GM12892 (cell line): Measurements from ENCODE around the gene JAK2.
"Not testable (repeated sequence)": the region's sequence is repeated elsewhere in the genome, so short reads cannot be mapped to it uniquely, and the experiment has no call there.

Source experiments
- DNase-seq: peaks from one replicate; pipeline ENCODE4 v3.0.0; 2011; ENCODE audit not compliant: insufficient read length
- FAIRE-seq: peaks from 2 replicates; lab custom pipeline; 2011; peaks lifted over from hg19 to GRCh38; lab: Jason Lieb, UNC
- POLR2A ChIP-seq: IDR thresholded peaks from 2 replicates; pipeline ENCODE4 v1.6.1; 2011; ENCODE audit warnings: low read depth, low read length, control low read depth
- POLR2AphosphoS5 ChIP-seq: IDR thresholded peaks from 2 replicates; pipeline ENCODE4 v1.6.1; 2011; ENCODE audit warnings: low read depth, low read length, control low read depth
- TAF1 ChIP-seq: IDR thresholded peaks from 2 replicates; pipeline ENCODE4 v1.6.1; 2011; ENCODE audit warnings: low read depth, mild to moderate bottlenecking, control low read depth, low read length, borderline replicate concordance

Gene JAK2

DNA sequence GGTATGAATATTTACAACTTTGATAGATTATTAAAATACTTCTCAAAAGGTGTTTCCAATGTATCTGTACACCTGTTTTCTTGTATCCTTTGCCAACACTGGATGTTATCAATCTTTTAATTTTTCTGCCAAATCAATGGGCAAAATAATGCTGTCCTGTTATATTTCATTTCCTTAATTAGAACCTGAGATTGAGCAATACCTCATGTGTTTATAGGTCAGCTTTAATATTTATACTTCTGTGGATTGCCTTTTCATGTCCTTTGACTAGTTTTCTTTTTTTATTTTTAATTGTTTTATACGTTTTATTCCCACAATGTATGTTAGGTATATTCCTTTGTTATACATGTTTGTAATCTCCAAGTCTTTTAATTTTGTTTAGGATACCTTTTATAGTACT, 77.6 kb downstream of the JAK2 start:
- no peak for TF ChIP-seq POLR2AphosphoS5
- TF ChIP-seq POLR2A: no peak
- no peak for TF ChIP-seq TAF1
- FAIRE-seq (no peak), DNase-seq (no peak)

DNA sequence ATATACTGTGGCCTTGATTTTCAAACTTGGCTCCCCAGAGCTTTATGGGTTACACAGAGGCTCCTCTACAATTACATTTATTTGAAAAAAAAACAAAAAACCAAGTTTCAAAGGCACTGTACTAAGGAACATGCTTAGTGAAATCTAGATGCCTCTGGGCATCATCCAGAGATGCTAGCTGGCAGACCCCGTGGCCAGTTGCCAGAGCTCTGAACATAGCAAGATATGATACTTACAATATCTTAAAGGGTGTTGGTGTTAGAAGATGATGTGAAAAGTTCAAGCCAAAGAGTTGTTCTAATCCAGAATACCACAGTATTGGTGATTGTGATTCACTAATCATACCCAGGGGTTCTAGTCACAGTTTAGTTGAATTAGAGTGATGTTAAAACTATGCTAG, 87.8 kb downstream of the JAK2 start:
- TF ChIP-seq TAF1: no peak
- TF ChIP-seq POLR2A: no peak
- DNase-seq (no peak), FAIRE-seq (no peak)

DNA sequence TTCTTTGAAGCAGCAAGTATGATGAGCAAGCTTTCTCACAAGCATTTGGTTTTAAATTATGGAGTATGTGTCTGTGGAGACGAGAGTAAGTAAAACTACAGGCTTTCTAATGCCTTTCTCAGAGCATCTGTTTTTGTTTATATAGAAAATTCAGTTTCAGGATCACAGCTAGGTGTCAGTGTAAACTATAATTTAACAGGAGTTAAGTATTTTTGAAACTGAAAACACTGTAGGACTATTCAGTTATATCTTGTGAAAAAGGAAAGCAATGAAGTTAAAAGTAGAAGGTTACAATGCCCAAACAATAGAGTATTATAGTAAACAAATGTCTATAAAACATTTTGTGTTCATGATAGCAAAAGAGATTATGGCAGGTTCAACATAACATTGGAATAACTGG, 88.6 kb downstream of the JAK2 start:
- no peak for DNase-seq
- no peak for FAIRE-seq
- TF ChIP-seq TAF1 (no peak), POLR2A (no peak), POLR2AphosphoS5 (no peak)

DNA sequence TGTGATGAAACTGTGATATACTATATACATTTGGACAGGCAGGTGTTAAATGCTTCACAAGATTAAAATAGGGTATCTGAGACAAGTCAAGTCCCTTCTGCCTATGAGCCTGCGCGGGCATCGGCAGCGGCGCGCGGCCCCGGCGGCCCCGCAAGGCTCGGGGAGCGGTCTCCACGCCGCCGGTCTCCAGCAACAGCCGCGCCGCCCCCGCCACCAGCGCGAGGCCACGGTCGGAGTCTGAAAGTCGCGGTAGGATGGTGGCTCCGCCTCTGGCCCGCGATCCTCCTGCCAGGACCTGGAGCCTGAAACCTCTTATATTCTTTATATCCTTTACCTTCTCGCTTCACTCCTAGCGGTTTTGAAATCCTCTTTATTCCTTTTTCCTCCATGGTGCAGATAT, 100.9 kb downstream of the JAK2 start:
- DNase-seq (no peak), FAIRE-seq (no peak)
- TF ChIP-seq TAF1 (no peak), POLR2A (no peak), POLR2AphosphoS5 (no peak)

DNA sequence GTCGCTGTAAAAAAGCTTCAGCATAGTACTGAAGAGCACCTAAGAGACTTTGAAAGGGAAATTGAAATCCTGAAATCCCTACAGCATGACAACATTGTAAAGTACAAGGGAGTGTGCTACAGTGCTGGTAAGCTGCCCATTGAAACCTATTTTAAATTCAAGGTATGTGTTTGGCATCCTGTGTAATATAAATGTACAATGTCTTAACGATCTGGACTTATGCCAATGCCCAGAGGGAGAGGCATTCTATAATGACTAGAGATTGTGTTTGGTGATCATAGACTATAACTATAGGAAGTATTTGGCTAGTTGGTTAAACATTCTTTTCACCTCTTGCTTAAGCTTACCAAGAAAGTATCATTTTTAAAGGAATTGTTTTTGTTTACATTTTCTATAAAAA, 104.7 kb downstream of the JAK2 start:
- no peak for DNase-seq
- no peak for FAIRE-seq
- TF ChIP-seq TAF1 (no peak), POLR2A (no peak), POLR2AphosphoS5 (no peak)

DNA sequence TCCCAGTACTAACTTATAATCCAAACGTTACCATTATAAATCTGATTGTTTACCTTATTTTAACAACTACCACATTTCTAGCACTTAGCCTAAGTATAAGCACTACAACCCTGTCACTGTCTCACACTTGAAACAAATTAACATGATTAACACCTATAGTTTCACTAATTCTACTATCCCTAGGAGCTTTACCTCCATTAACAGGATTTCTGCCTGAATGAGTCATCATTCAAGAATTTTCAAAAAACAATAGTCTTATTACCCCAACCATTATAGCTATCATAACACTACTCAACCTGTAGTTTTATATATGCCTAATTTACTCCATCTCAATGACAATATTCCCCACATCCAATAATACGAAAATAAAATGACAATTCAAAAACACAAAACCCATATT, 110.7 kb downstream of the JAK2 start:
- TF ChIP-seq POLR2A (no peak), TAF1 (no peak), POLR2AphosphoS5 (no peak)
- FAIRE-seq: no peak
- DNase-seq: no peak

DNA sequence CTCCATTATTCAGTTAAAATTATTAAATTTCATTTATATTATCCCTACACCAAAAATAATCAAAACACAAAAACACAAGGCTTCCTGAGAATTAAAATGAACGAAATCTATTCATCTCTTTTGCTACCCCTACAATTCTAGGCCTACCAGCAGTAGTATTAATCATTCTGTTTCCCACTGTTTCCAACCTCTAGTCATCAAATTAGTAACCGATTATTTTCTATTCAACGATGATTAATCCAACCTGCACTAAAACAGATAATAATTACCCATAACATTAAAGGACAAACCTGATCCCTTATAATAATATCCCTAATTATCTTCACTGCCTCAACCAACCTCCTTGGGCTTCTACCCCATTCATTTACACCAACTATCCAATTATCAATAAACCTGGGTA, 114.4 kb downstream of the JAK2 start:
- FAIRE-seq (no peak), DNase-seq (no peak)
- no peak for TF ChIP-seq TAF1

DNA sequence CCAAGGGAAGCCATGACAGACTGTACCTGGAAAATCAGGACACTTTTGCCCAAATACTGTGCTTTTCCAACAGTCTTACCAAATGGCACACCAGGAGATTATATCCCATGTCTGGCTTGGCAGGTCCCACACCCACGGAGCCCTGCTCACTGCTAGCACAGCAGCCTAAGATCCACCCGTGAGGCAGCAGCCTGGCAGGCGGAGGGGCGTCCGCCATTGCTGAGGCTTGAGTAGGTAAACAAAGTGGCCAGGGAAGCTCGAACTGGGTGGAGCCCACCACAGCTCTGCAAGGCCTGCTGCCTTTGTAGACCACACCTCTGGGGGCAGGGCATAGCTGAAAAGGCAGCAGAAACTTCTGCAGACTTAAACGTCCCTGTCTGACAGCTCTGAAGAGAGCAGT, 116.1 kb downstream of the JAK2 start:
- DNase-seq, FAIRE-seq: not testable (repeated sequence)

DNA sequence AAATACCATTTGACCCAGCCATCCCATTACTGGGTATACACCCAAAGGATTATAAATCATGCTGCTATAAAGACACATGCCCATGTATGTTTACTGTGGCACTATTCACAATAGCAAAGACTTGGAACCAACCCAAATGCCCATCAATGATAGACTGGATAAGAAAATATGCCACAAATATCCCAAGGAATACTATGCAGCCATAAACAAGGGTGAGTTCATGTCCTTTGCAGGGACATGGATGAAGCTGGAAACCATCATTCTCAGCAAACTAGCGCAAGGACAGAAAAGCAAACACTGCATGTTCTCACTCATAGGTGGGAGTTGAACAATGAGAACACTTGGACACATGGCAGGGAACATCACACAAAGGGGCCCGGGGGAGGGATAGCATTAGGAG, 121.4 kb downstream of the JAK2 start:
- DNase-seq, FAIRE-seq: not testable (repeated sequence)

DNA sequence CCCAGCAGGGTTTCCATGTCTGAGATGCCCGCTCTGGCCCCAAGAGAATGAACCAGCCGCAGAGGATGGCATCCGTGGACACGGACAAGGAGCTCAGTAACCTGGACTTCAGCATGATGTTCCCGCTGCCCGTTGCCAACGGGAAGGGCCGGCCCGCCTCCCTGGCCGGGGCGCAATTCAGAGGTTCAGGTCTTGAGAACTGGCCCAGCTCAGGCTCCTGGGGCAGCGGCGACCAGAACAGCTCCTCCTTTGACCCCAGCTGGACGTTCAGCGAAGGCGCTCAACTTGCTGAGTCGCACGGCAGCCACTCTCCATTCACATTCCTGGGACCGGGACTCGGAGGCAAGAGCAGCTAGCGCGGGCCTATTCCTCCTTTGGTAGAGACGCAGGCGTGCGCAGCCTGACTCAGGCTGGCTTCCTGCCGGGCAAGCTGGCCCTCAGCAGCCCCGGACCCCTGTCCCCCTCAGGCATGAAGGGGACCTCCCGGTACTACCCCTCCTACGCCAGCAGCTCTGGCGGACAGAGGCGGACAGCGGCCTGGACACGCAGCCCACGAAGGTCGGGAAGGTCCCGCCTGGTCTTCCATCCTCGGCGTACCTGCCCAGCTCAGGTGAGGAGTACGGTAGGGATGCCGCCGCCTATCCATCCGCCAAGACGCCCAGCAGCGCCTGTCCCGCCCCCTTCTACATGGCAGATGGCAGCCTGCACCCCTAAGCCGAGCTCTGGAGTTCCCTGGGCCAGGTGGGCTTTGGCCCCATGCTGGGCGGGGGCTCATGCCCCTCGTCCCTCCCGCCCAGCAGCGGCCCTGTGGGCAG, 126.0 kb downstream of the JAK2 start:
- TF ChIP-seq TAF1 (no peak), POLR2A (no peak), POLR2AphosphoS5 (no peak)

DNA sequence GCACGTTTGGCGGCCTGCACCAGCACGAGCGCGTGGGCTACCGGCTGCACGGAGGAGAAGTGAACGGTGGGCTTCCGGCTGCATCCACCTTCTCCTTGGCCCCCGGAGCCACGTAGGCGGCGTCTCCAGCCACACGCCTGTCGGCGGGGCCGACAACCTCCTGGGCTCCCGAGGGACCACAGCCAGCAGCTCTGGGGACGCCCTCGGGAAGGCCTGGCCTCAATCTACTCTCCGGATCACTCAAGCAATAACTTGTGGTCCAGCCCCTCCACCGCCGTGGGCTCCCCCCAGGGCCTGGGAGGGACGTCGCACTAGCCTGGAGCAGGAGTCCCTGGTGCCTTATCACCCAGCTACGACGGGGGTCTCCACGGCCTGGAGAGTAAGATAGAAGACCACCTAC, 126.6 kb downstream of the JAK2 start:
- no peak for TF ChIP-seq POLR2A
- no peak for TF ChIP-seq POLR2AphosphoS5
- TF ChIP-seq TAF1: no peak
- DNase-seq (no peak), FAIRE-seq (no peak)

More for the DNA sequence above, 126.0 kb downstream of the JAK2 start:
- DNase-seq (no peak), FAIRE-seq (no peak)

DNA sequence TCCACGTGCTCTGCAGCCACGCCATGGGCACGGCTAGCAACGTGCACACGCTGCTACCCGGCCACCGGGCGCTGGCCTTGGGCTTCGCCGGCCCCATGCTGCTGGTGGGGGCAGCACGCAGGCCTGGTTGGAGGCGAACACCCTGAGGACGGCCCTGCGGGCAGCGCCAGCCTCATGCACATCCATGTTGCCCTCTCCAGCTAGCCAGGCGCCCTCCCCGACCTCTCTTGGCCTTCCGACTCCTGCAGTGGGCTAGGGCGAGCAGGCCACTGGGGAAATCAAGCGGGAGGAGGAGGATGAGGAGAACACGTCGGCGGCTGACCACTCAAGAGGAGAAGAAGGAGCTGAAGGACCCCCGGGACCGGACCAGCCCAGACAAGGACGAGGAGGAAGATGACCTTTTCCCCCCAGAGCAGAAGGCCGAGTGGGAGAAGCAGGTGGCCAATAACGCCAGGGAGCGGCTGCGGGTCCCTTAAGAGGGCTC, 127.1 kb downstream of the JAK2 start:
- FAIRE-seq (no peak), DNase-seq (no peak)
- no peak for TF ChIP-seq POLR2A
- TF ChIP-seq POLR2AphosphoS5: no peak
- no peak for TF ChIP-seq TAF1

DNA sequence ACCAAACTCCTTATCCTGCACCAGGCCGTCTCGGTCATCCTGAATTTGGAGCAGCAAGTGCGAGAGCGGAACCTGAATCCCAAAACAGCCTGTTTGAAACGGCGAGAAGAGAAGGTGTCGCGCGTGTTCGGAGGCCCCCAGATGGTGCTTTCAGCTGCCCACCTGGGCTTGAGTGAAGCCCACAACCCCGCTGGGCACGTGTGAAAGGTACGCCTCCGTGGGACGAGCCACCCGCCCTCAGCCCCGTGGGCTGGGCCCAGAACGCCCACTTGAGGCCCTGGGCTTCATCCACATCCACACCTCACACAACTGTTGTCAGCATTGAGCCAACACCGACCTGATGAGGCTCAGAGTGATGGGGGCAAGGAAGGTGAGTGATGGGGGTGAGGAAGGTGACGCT, 127.6 kb downstream of the JAK2 start:
- no peak for FAIRE-seq
- DNase-seq: no peak
- TF ChIP-seq POLR2A: no peak
- no peak for TF ChIP-seq POLR2AphosphoS5
- TF ChIP-seq TAF1: no peak
